Heart left ventricle (tissue), 16 donors: Measurements from ENCODE around the gene CD300C. TPM values are rescaled to one million over a fixed set of nuclear protein-coding genes. Genes with fewer than 3 reads are reported as not detected.
A peak's percentile ranks its signal among the peaks of the same experiment; 100 is the strongest.

Source experiments
- ATAC-seq, 4 donors: fragments of 200-7000 bp; cut with Tn5 transposase; one replicate each; pipeline ENCODE4 v1.9.1; 2020 to 2022; ENCODE audit warnings: moderate library complexity in 4 of 4, mild to moderate bottlenecking in 3 of 4, moderate number of reproducible peaks in 1 of 4
- DNase-seq, 5 donors: peaks; one replicate each; pipeline ENCODE4 v3.0.0-alpha.2; 2020
- H3K27ac ChIP-seq, 12 donors: fragments of 200-600 bp; sonication (generic) in 4 of 12; one replicate each; pipeline versions ENCODE4 v1.5.0 to v1.8.0; 2016 to 2022; ENCODE audit warnings: mild to moderate bottlenecking in 2 of 12
- H3K27me3 ChIP-seq, 9 donors: fragments of 200-600 bp; sonication (generic) in 2 of 9; one replicate each; pipeline versions ENCODE4 v1.5.1 to v1.8.0; 2016 to 2022; ENCODE audit warnings: mild to moderate bottlenecking in 3 of 9
- H3K36me3 ChIP-seq, 9 donors: fragments of 200-600 bp; sonication (generic) in 2 of 9; one replicate each; pipeline versions ENCODE4 v1.5.0 to v1.8.0; 2018 to 2022; ENCODE audit warnings: mild to moderate bottlenecking in 2 of 9
- H3K4me1 ChIP-seq, 12 donors: fragments of 200-600 bp; sonication (generic) in 4 of 12; one replicate each; pipeline versions ENCODE4 v1.5.0 to v1.8.0; 2016 to 2022; ENCODE audit warnings: mild to moderate bottlenecking in 3 of 12
- H3K4me3 ChIP-seq, 12 donors: fragments of 200-600 bp; sonication (generic) in 4 of 12; one replicate each; pipeline versions ENCODE4 v1.5.0 to v1.8.0; 2017 to 2022; ENCODE audit warnings: mild to moderate bottlenecking in 9 of 12, moderate library complexity in 4 of 12
- H3K9me3 ChIP-seq, 12 donors: fragments of 200-600 bp; sonication (generic) in 4 of 12; one replicate each; pipeline versions ENCODE4 v1.5.0 to v1.8.0; 2016 to 2022; ENCODE audit warnings: mild to moderate bottlenecking in 1 of 12
- CTCF ChIP-seq, 12 donors: fragments of 200-600 bp; sonication (generic) in 4 of 12; IDR thresholded peaks; one replicate each; pipeline versions ENCODE4 v1.5.0 to v1.8.0; 2018 to 2022; ENCODE audit warnings: antibody characterized with exemption in 12 of 12, mild to moderate bottlenecking in 5 of 12
- POLR2A ChIP-seq, 2 donors: fragments of 450-650 bp; IDR thresholded peaks; one replicate each; pipeline ENCODE4 v1.6.1; 2017; ENCODE audit warnings: antibody characterized with exemption in 2 of 2, mild to moderate bottlenecking in 2 of 2, moderate library complexity in 2 of 2
- WGBS, 4 donors: extraction: QIAGEN DNeasy Blood & Tissue Kit in 2 of 4; methylation state at CpG; one replicate each; pipeline versions ENCODE4 v1.1.5 to v1.1.7; 2013 to 2018; 5-methylcytosine and 5-hydroxymethylcytosine counted together
- intact Hi-C, 10 donors: fragments of 100-400 bp; cut with DNase I; formaldehyde crosslinking; loops; one replicate each; pipeline versions ENCODE4 v1.11.1 to v1.14.2; 2022
- polyA plus RNA-seq, 2 donors: library from polyadenylated mRNA; stranded (reverse); fragments of 200-250 nt; gene quantifications; one replicate each; pipeline ENCODE4 v1.2.3, GENCODE V29; 2013
- total RNA-seq, 9 donors: library from RNA; depleted of rRNA in 2 of 9; stranded (reverse); fragments of >200 nt in 2 of 9; fragmentation: NEBNext Ultra II Directional in 3 of 9; extraction: Animal tissue kit (Norgen Biotek cat#: 25700) in 3 of 9; gene quantifications; one replicate each; pipeline versions ENCODE4 v1.1.0 to v1.2.4, GENCODE V29; 2016 to 2023
- donor health status: ischemic (EF 13 %, LVEDD 7.1; RV severe dilation, severe dysfunction).
- donor health status: healthy with polysubstance abuse.
- donor health status: DM: no; HTN: yes; CAD: no.
- donor health status: DM: no; HTN: no; CAD: no.
- donor health status: ischemic (EF 25% LVEDD 6.9; RV normal size, moderate dysfunction).
- donor health status: ischemic (EF 25% LVEDD 5.7; RV mildly dilated, moderate dysfunction).
- donor health status: healthy.
- donor health status: DM: yes; HTN: yes; CAD: no.
- donor health status: ischemic (EF 35%, LVEDD 5.7; RV mildly dilated, moderate dysfunction).
- donor health status: nonischemic (EF 11% LVEDD 7.7; RV severe dilation, severe dysfunction).
- donor health status: DM: yes; HTN: yes; CAD: no.
- donor health status: PGD.
- donor health status: ischemic (EF 29% LVEDD 5.4; RV normal size, mild dysfunction).
- donor health status: nonischemic (EF 23%, LVEDD 6.1; RV moderate dilation, normal function).

Gene CD300C
- total and polyA plus RNA-seq, 11 donors = 0.11 to 5.0 (median 0.61) TPM; not detected in 3

- H3K4me1 ChIP-seq = peaks cover 0 to 7% (median 0%) of the 10 kb centered on the region in 12 donors
- no peak for TF ChIP-seq CTCF (IDR thresholded peaks at IDR 0.05)
- H3K27ac ChIP-seq = no peak overlapping the region
- no peak overlapping the region for H3K4me3 ChIP-seq
- no peaks in the 10 kb centered on the region for H3K9me3 ChIP-seq
- ATAC-seq (no peak), DNase-seq (no peak)
- intact Hi-C loops = no loop called here
- H3K27me3 ChIP-seq = peaks cover 0 to 22% (median 0%) of the 10 kb centered on the region in 9 donors
- WGBS, 4 donors = 58 to 78% (median 75%) methylated on average over 3 of the region's 3 CpGs
- no peaks in the 10 kb centered on the region for H3K36me3 ChIP-seq
Observed at GRCh38 chr17:74547736-74548135, 1.8 kb upstream of the CD300C start.

DNA sequence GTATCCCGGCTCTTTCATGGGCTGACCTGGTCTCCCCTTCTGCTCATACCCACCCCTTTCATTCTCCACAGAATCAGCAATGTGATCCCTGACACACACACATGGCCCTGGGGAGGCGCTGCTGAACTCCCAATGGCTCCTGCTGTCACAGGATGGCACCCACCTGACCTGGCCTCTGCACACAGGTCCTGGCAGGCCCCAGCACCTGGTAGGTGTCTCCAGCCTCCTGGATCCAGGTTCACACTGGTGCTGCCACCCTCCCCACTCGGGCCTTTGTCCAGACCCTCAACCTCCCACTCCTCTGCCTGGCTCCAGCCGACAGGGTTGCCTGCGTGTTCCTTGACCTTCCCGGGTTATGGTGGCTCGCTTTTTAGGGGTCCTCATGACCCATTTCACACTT lies 1.3 kb upstream of the CD300C start:
- Histone ChIP-seq H3K9me3 (no peaks in the 10 kb centered on the region), H3K36me3 (no peaks in the 10 kb centered on the region), H3K27ac (no peak overlapping the region), H3K4me1 (peaks cover 0 to 7% (median 0%) of the 10 kb centered on the region in 12 donors), H3K27me3 (peaks cover 0 to 22% (median 0%) of the 10 kb centered on the region in 9 donors), H3K4me3 (no peak overlapping the region)
- 83 to 91% (median 85%) methylated on average over 6 to 7 of the region's 7 CpGs for WGBS, 4 donors
- DNase-seq = no peak
- intact Hi-C loops = no loop called here
- ATAC-seq = no peak
- TF ChIP-seq POLR2A (IDR thresholded peaks at IDR 0.05) (no peak), CTCF (IDR thresholded peaks at IDR 0.05) (no peak)

GRCh38 chr17:74546586-74546985 lies 671 bp upstream of the CD300C start:
- intact Hi-C loops = no loop called here
- peak overlapping the region in 1 of 12 donors; percentile 85 for H3K27ac ChIP-seq
- no peak for DNase-seq
- ATAC-seq = no peak
- no peaks in the 10 kb centered on the region for H3K36me3 ChIP-seq
- TF ChIP-seq CTCF (IDR thresholded peaks at IDR 0.05) = no peak
- no peak for TF ChIP-seq POLR2A (IDR thresholded peaks at IDR 0.05)
- peaks cover 0 to 22% (median 0%) of the 10 kb centered on the region in 9 donors for H3K27me3 ChIP-seq
- WGBS, 4 donors = 81 to 88% (median 86%) methylated on average over 5 to 7 of the region's 7 CpGs
- H3K4me1 ChIP-seq = peaks cover 0 to 7% (median 0%) of the 10 kb centered on the region in 12 donors
- no peaks in the 10 kb centered on the region for H3K9me3 ChIP-seq
- H3K4me3 ChIP-seq = no peak overlapping the region

DNA sequence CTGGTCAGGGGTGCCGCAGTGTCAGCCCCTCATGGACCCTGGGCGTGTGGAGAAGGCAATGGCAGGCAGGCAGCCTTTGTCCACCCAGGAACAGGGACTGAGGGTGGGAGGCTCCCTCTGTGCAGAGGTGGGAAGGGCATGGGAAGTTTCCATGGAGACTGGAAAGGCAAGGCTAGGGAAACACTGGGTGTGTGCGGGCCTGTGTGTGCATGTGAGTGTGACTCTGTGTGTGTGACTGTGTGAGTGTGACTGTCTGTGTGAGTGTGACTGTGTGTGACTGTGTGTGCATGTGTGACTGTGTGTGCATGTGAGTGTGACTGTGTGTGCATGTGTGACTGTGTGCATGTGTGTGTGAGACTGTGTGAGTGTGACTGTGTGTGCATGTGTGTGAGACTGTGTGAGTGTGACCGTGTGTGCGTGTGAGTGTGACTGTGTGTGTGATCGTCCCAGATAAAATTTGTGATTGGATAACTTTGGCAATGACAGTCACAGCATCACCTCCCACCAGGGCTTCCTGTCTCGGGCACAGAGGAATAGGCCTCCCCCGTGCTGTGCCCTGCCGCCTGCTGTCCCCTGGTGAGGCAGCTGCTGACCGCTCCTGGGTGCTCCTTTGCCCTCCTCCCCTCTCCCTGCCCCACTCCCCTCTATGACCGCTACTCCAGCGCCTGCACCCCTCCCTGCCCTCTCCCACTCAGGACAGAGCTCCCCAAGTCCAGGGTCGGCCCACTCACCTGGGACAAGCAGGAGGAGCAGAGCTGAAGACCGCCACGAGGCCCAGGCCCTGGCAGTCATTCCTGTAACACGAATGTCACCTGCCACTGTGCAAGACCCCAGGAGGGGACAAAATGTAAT lies 698 bp downstream of the CD300C start:
- TF ChIP-seq CTCF (IDR thresholded peaks at IDR 0.05) (no peak), POLR2A (IDR thresholded peaks at IDR 0.05) (no peak)
- DNase-seq = no peak
- peaks cover 0 to 7% (median 0%) of the 10 kb centered on the region in 12 donors for H3K4me1 ChIP-seq
- peak overlapping the region in 6 of 12 donors; percentile 12 to 49 (median 18) for H3K4me3 ChIP-seq
- intact Hi-C loops = no loop called here
- WGBS, 4 donors = 75 to 81% (median 79%) methylated on average over 11 to 16 of the region's 16 CpGs
- peaks cover 0 to 14% (median 0%) of the 10 kb centered on the region in 9 donors for H3K27me3 ChIP-seq
- peak in 2 of 4 donors; percentile 7 to 22 for ATAC-seq
- H3K27ac ChIP-seq = peak overlapping the region in 1 of 12 donors; percentile 85
- H3K9me3 ChIP-seq = no peaks in the 10 kb centered on the region
- H3K36me3 ChIP-seq = no peaks in the 10 kb centered on the region
